Peyer's patch (tissue), 4 donors: ENCODE measurements around the gene SCG3. TPM values are rescaled to one million over a fixed set of nuclear protein-coding genes. Genes with fewer than 3 reads are reported as not detected.
A peak's percentile ranks its signal among the peaks of the same experiment; 100 is the strongest.

ENCODE experiments used
- DNase-seq, 3 donors: peaks; one replicate each; pipeline ENCODE4 v3.0.0-alpha.2; 2017 to 2019
- H3K27ac ChIP-seq, 4 donors: fragments of 200-600 bp; sonication (generic); one replicate each; pipeline ENCODE4 v1.5.1; 2016 to 2019
- H3K27me3 ChIP-seq, 2 donors: fragments of 200-600 bp; sonication (generic); one replicate each; pipeline ENCODE4 v1.5.1; 2019
- H3K36me3 ChIP-seq, 3 donors: fragments of 200-600 bp; sonication (generic); one replicate each; pipeline ENCODE4 v1.5.1; 2016 to 2019
- H3K4me1 ChIP-seq, 4 donors: fragments of 200-600 bp; sonication (generic); one replicate each; pipeline ENCODE4 v1.5.1; 2016 to 2019
- H3K4me3 ChIP-seq, 4 donors: fragments of 200-600 bp; sonication (generic); 1 replicate in 3 of 4; 2 replicates in 1 of 4; pipeline ENCODE4 v1.5.1; 2016 to 2019; ENCODE audit warnings: mild to moderate bottlenecking in 1 of 4
- H3K9me3 ChIP-seq, 4 donors: fragments of 200-600 bp; sonication (generic); one replicate each; pipeline ENCODE4 v1.5.1; 2016 to 2019; ENCODE audit warnings: mild to moderate bottlenecking in 1 of 4
- POLR2A ChIP-seq, 2 donors: fragments of 450-650 bp; IDR thresholded peaks; one replicate each; pipeline ENCODE4 v1.5.1; 2017; ENCODE audit warnings: antibody characterized with exemption in 2 of 2, mild to moderate bottlenecking in 2 of 2, moderate library complexity in 2 of 2
- total RNA-seq, 4 donors: library from RNA; depleted of rRNA; stranded (reverse); fragments of >200 nt; gene quantifications; one replicate each; pipeline ENCODE4 v1.1.0, GENCODE V29; 2016
- TF ChIP-seq, protein P1 (sequence below), 6 experiments: fragments of 450-650 bp in 4 of 6; fragments of 200-600 bp in 2 of 6; sonication (generic) in 1 of 6; IDR thresholded peaks; one replicate each; pipeline ENCODE4 v1.5.1; 2017 to 2019; ENCODE audit warnings: antibody characterized with exemption in 6 of 6, mild to moderate bottlenecking in 3 of 6, moderate library complexity in 1 of 6

Gene SCG3
- total RNA-seq, 4 donors from 2014 or later = 0.40 to 1.7 (median 0.95) TPM

GRCh38 chr15:51752888-51753287 lies 71.6 kb downstream of the SCG3 start:
- Histone ChIP-seq H3K27ac (no peak overlapping the region), H3K36me3 (no peaks in the 10 kb centered on the region), H3K4me1 (no peaks in the 10 kb centered on the region), H3K27me3 (no peaks in the 10 kb centered on the region), H3K4me3 (no peak overlapping the region), H3K9me3 (no peaks in the 10 kb centered on the region)
- no peak for DNase-seq
- TF ChIP-seq, protein P1, sequence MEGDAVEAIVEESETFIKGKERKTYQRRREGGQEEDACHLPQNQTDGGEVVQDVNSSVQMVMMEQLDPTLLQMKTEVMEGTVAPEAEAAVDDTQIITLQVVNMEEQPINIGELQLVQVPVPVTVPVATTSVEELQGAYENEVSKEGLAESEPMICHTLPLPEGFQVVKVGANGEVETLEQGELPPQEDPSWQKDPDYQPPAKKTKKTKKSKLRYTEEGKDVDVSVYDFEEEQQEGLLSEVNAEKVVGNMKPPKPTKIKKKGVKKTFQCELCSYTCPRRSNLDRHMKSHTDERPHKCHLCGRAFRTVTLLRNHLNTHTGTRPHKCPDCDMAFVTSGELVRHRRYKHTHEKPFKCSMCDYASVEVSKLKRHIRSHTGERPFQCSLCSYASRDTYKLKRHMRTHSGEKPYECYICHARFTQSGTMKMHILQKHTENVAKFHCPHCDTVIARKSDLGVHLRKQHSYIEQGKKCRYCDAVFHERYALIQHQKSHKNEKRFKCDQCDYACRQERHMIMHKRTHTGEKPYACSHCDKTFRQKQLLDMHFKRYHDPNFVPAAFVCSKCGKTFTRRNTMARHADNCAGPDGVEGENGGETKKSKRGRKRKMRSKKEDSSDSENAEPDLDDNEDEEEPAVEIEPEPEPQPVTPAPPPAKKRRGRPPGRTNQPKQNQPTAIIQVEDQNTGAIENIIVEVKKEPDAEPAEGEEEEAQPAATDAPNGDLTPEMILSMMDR (IDR thresholded peaks at IDR 0.05) = no peak
- TF ChIP-seq POLR2A (IDR thresholded peaks at IDR 0.05) = no peak

DNA sequence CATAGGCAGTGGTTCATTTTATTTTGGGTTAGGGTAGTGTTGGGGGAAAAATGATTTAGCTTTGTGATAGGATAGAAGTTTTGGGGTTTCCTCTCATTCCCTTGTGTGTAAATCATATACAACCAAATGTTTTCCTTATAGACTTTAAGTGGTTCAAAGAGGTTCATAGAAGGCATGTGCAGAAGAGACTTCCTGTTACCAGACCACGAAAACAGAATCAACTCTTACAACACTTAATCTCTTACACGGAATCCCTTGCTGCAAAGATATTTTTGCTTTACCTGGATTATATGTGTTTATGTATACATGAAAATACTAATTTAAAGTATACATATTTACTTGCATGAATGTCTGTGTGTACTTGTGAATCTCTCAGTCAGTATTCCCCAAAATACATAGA lies 73.0 kb downstream of the SCG3 start:
- no peaks in the 10 kb centered on the region for H3K27me3 ChIP-seq
- peaks cover 0 to 8% (median 0%) of the 10 kb centered on the region in 4 donors for H3K4me1 ChIP-seq
- no peaks in the 10 kb centered on the region for H3K9me3 ChIP-seq
- TF ChIP-seq, protein P1 (IDR thresholded peaks at IDR 0.05) = no peak
- TF ChIP-seq POLR2A (IDR thresholded peaks at IDR 0.05) = no peak
- H3K36me3 ChIP-seq = no peaks in the 10 kb centered on the region
- no peak overlapping the region for H3K4me3 ChIP-seq
- DNase-seq = no peak
- no peak overlapping the region for H3K27ac ChIP-seq

DNA sequence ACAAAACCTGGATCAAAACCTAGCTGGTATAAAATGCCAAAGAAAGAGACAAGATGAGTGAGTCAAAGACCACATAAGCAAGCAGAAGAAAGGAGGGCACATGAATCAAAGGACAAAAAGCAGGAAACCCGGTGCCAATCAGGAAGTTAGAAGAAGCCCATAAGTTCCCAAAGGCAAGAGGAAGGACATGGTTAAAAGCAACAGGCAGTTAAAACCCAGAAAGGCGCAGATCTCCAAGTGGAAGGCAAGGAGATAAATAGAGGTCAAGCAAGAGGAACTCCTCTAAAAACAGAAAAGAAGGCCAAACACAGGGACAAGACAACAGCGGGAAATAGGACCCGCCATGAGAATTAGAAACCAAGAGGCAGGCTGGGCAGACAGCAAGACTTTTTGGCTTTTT lies 74.5 kb downstream of the SCG3 start:
- Histone ChIP-seq H3K9me3 (no peaks in the 10 kb centered on the region), H3K36me3 (no peaks in the 10 kb centered on the region), H3K27me3 (no peaks in the 10 kb centered on the region), H3K27ac (no peak overlapping the region), H3K4me3 (no peak overlapping the region), H3K4me1 (peaks cover 0 to 14% (median 0%) of the 10 kb centered on the region in 4 donors)
- DNase-seq = no peak
- TF ChIP-seq POLR2A (IDR thresholded peaks at IDR 0.05) = no peak
- TF ChIP-seq, protein P1 (IDR thresholded peaks at IDR 0.05) = no peak

- no peaks in the 10 kb centered on the region for H3K9me3 ChIP-seq
- no peak for TF ChIP-seq POLR2A (IDR thresholded peaks at IDR 0.05)
- TF ChIP-seq, protein P1 (IDR thresholded peaks at IDR 0.05) = no peak
- DNase-seq = no peak
- no peaks in the 10 kb centered on the region for H3K36me3 ChIP-seq
- H3K4me3 ChIP-seq = no peak overlapping the region
- H3K27me3 ChIP-seq = no peaks in the 10 kb centered on the region
- peaks cover 0 to 14% (median 0%) of the 10 kb centered on the region in 4 donors for H3K4me1 ChIP-seq
- H3K27ac ChIP-seq = no peak overlapping the region
Observed at GRCh38 chr15:51756482-51756881, 75.2 kb downstream of the SCG3 start.

- no peaks in the 10 kb centered on the region for H3K36me3 ChIP-seq
- no peaks in the 10 kb centered on the region for H3K9me3 ChIP-seq
- no peak for TF ChIP-seq POLR2A (IDR thresholded peaks at IDR 0.05)
- TF ChIP-seq, protein P1 (IDR thresholded peaks at IDR 0.05) = no peak
- peaks cover 0 to 14% (median 0%) of the 10 kb centered on the region in 4 donors for H3K4me1 ChIP-seq
- no peaks in the 10 kb centered on the region for H3K27me3 ChIP-seq
- no peak overlapping the region for H3K4me3 ChIP-seq
- DNase-seq = no peak
- H3K27ac ChIP-seq = no peak overlapping the region
Observed at GRCh38 chr15:51757450-51757849, 76.1 kb downstream of the SCG3 start.

GRCh38 chr15:51758645-51759044 lies 77.3 kb downstream of the SCG3 start:
- H3K27ac ChIP-seq = peak overlapping the region in 3 of 4 donors; percentile 43 to 54 (median 44)
- no peaks in the 10 kb centered on the region for H3K27me3 ChIP-seq
- no peaks in the 10 kb centered on the region for H3K36me3 ChIP-seq
- no peaks in the 10 kb centered on the region for H3K9me3 ChIP-seq
- no peak for DNase-seq
- H3K4me3 ChIP-seq = no peak overlapping the region
- H3K4me1 ChIP-seq = peaks cover 0 to 14% (median 0%) of the 10 kb centered on the region in 4 donors
- TF ChIP-seq POLR2A (IDR thresholded peaks at IDR 0.05) = no peak
- TF ChIP-seq, protein P1 (IDR thresholded peaks at IDR 0.05) = no peak
